ENCODE results near the gene ZBTB8A.
A peak's percentile ranks its signal among the peaks of the same experiment; 100 is the strongest.
"Not testable (repeated sequence)": the region's sequence is repeated elsewhere in the genome, so short reads cannot be mapped to it uniquely, and the experiment has no call there.

The ZBTB8A gene

GRCh38 chr1:32539584-32540571 is 651 bp downstream of the ZBTB8A start:
- DNase-seq = peak in 1 of 2 experiments; percentile 36

- DNase-seq = no peak
These were observed 1.4 kb downstream of the ZBTB8A start for GRCh38 chr1:32540605-32541004.

- DNase-seq = no peak
These were observed 1.9 kb downstream of the ZBTB8A start for GRCh38 chr1:32541064-32541566.

- no peak for DNase-seq
These were observed 7.4 kb downstream of the ZBTB8A start for GRCh38 chr1:32546611-32547010.

- no peak for DNase-seq
These were observed 10.4 kb downstream of the ZBTB8A start for GRCh38 chr1:32549616-32550015.

- DNase-seq = no peak
These were observed 15.1 kb downstream of the ZBTB8A start for GRCh38 chr1:32554288-32554687.

GRCh38 chr1:32557035-32557434 is 17.8 kb downstream of the ZBTB8A start:
- not testable (repeated sequence) for DNase-seq

GRCh38 chr1:32557812-32558211 is 18.6 kb downstream of the ZBTB8A start:
- no peak for DNase-seq

GRCh38 chr1:32568929-32569328 is 29.7 kb downstream of the ZBTB8A start:
- no peak for DNase-seq

GRCh38 chr1:32580348-32581017 is 41.3 kb downstream of the ZBTB8A start:
- no peak for DNase-seq

GRCh38 chr1:32592943-32593342 is 53.7 kb downstream of the ZBTB8A start:
- DNase-seq = no peak

- no peak for DNase-seq
These were observed 60.8 kb downstream of the ZBTB8A start for GRCh38 chr1:32600034-32600433.

GRCh38 chr1:32605711-32606424 is 66.6 kb downstream of the ZBTB8A start:
- no peak for DNase-seq

- no peak for DNase-seq
These were observed 67.5 kb downstream of the ZBTB8A start for GRCh38 chr1:32606565-32607371.

- DNase-seq = no peak
These were observed 70.0 kb downstream of the ZBTB8A start for GRCh38 chr1:32609180-32609579.

GRCh38 chr1:32611859-32612188 is 72.6 kb downstream of the ZBTB8A start:
- DNase-seq = no peak

GRCh38 chr1:32612189-32612881 is 73.1 kb downstream of the ZBTB8A start:
- peak; percentile 85 for DNase-seq

GRCh38 chr1:32613472-32613871 is 74.2 kb downstream of the ZBTB8A start:
- DNase-seq = no peak

- DNase-seq = no peak
These were observed 79.5 kb downstream of the ZBTB8A start for GRCh38 chr1:32618673-32619221.

- DNase-seq = no peak
These were observed 80.7 kb downstream of the ZBTB8A start for GRCh38 chr1:32619701-32620485.

GRCh38 chr1:32622205-32622604 is 83.0 kb downstream of the ZBTB8A start:
- no peak for DNase-seq
